Neural cell (in vitro differentiated cells): Measurements from ENCODE around the gene PDE1C.

Experiments used
- CTCF ChIP-seq: fragments of 450-650 bp; IDR thresholded peaks from 2 replicates; pipeline ENCODE4 v1.5.1; 2014; ENCODE audit warnings: antibody characterized with exemption, mild to moderate bottlenecking, moderate library complexity; ENCODE audit not compliant: poor library complexity, severe bottlenecking
- EP300 ChIP-seq: fragments of 450-650 bp; conservative IDR thresholded peaks from 2 replicates; pipeline ENCODE4 v1.6.1; 2014; ENCODE audit warnings: antibody characterized with exemption, mild to moderate bottlenecking, moderate library complexity; ENCODE audit not compliant: poor library complexity, severe bottlenecking
- EZH2 ChIP-seq: fragments of 200-600, 300-800 bp; shearing (Covaris generic), sonication (generic); IDR thresholded peaks from 2 replicates; pipeline ENCODE4 v1.6.1; 2014; ENCODE audit warnings: antibody characterized with exemption, low read length, borderline replicate concordance, mild to moderate bottlenecking; ENCODE audit not compliant: insufficient read depth, poor library complexity, severe bottlenecking
- MXI1 ChIP-seq: fragments of 450-650 bp; conservative IDR thresholded peaks from 2 replicates; pipeline ENCODE4 v1.6.1; 2014; ENCODE audit warnings: antibody characterized with exemption, mild to moderate bottlenecking; ENCODE audit not compliant: poor library complexity, severe bottlenecking
- POLR2AphosphoS5 ChIP-seq: IDR thresholded peaks from 2 replicates; pipeline ENCODE4 v1.6.1; 2012
- RAD21 ChIP-seq: fragments of 450-650 bp; conservative IDR thresholded peaks from 2 replicates; pipeline ENCODE4 v1.6.1; 2014; ENCODE audit warnings: antibody characterized with exemption, mild to moderate bottlenecking, moderate library complexity
- REST ChIP-seq: IDR thresholded peaks from 2 replicates; pipeline ENCODE4 v1.6.1; 2012; ENCODE audit warnings: borderline replicate concordance
- SMC3 ChIP-seq: fragments of 450-650 bp; conservative IDR thresholded peaks from 2 replicates; pipeline ENCODE4 v1.6.1; 2014; ENCODE audit warnings: antibody characterized with exemption, mild to moderate bottlenecking, moderate library complexity; ENCODE audit not compliant: poor library complexity
- TAF1 ChIP-seq: IDR thresholded peaks from 2 replicates; pipeline ENCODE4 v1.6.1; 2012; ENCODE audit warnings: low read depth

- no peak for TF ChIP-seq CTCF
- TF ChIP-seq REST = no peak
- TF ChIP-seq POLR2AphosphoS5 = no peak
- no peak for TF ChIP-seq RAD21
- TF ChIP-seq EP300 = no peak
- no peak for TF ChIP-seq SMC3
- TF ChIP-seq EZH2 = no peak
- TF ChIP-seq TAF1 = no peak
- no peak for TF ChIP-seq MXI1
These were observed 49.6 kb downstream of the PDE1C start for GRCh38 chr7:32020551-32021159.
